Caco-2 (cell line): ENCODE measurements around the gene CHCHD6. TPM values are rescaled to one million over a fixed set of nuclear protein-coding genes. Genes with fewer than 3 reads are reported as not detected.

Experiments
- BruUV-seq: library from RNA; stranded (reverse); fragments of 400-500 nt; replicated peaks from 2 replicates; lab custom pipeline; 2021; lab: Mats Ljungman, UMichigan
- CTCF ChIA-PET: fragments of 300-600 bp; sonication (Branson Sonifier 250); formaldehyde crosslinking; loops from one replicate; lab custom pipeline; 2022; ENCODE audit warnings: antibody characterized with exemption; lab: Charles Lee
- POLR2A ChIA-PET: fragments of 300-600 bp; sonication (Branson Sonifier 250); formaldehyde crosslinking; loops from one replicate; lab custom pipeline; 2022; ENCODE audit warnings: antibody characterized with exemption; lab: Charles Lee
- DNase-seq, 2 experiments: peaks; one replicate each; pipeline versions ENCODE4 v3.0.0 to v3.0.0-alpha.2; 2020 to 2022
- H3K27me3 ChIP-seq: replicated peaks from 2 replicates; pipeline ENCODE4 v1.6.0; 2011; ENCODE audit warnings: low read length; ENCODE audit not compliant: control insufficient read depth, insufficient read depth
- H3K36me3 ChIP-seq: 2 replicates; pipeline ENCODE4 v1.5.1; 2011; ENCODE audit warnings: low read length; ENCODE audit not compliant: control insufficient read depth, insufficient read depth
- H3K4me1 ChIP-seq: fragments of 250-450 bp; sonication (Bioruptor Pico); 2 replicates; pipeline ENCODE4 v1.5.1; 2020; ENCODE audit warnings: mild to moderate bottlenecking
- H3K4me3 ChIP-seq: 2 replicates; pipeline ENCODE4 v1.5.1; 2011; ENCODE audit warnings: low read depth, mild to moderate bottlenecking, control low read depth, low read length
- H3K9me3 ChIP-seq: fragments of 250-450 bp; sonication (Bioruptor Pico); 2 replicates; pipeline ENCODE4 v1.5.1; 2020; ENCODE audit warnings: mild to moderate bottlenecking, moderate library complexity
- H3K27ac Mint-ChIP-seq: one replicate; pipeline ENCODE4 v1.8.0; 2022; ENCODE audit warnings: mixed read lengths; ENCODE audit not compliant: unreplicated experiment
- H3K27me3 Mint-ChIP-seq: one replicate; pipeline ENCODE4 v1.8.0; 2022; ENCODE audit warnings: mixed read lengths; ENCODE audit not compliant: insufficient read depth, unreplicated experiment
- H3K36me3 Mint-ChIP-seq: one replicate; pipeline ENCODE4 v1.8.0; 2022; ENCODE audit warnings: mild to moderate bottlenecking, mixed read lengths; ENCODE audit not compliant: insufficient read depth, unreplicated experiment
- H3K4me1 Mint-ChIP-seq: one replicate; pipeline ENCODE4 v1.8.0; 2022; ENCODE audit warnings: low read depth, mixed read lengths; ENCODE audit not compliant: unreplicated experiment
- H3K4me3 Mint-ChIP-seq: one replicate; pipeline ENCODE4 v1.8.0; 2022; ENCODE audit warnings: mild to moderate bottlenecking, moderate library complexity, mixed read lengths; ENCODE audit not compliant: unreplicated experiment
- H3K9me3 Mint-ChIP-seq: one replicate; pipeline ENCODE4 v1.8.0; 2022; ENCODE audit warnings: mixed read lengths; ENCODE audit not compliant: unreplicated experiment
- intact Hi-C: fragments of 100-400 bp; cut with micrococcal nuclease; formaldehyde crosslinking; loops from one replicate; pipeline ENCODE4 v1.10.0; 2022; ENCODE audit not compliant: unreplicated experiment
- total RNA-seq: library from RNA; stranded (reverse); gene quantifications from 2 replicates; pipeline ENCODE4 v1.2.3, GENCODE V29; 2022
- TF ChIP-seq, protein P1 (sequence below), 2 experiments: fragments of 200-600 bp in 1 of 2; IDR thresholded peaks; 1 replicate in 1 of 2; 2 replicates in 1 of 2; pipeline versions ENCODE4 v1.5.1 to v1.8.0; 2011 to 2022; ENCODE audit warnings: antibody characterized with exemption in 1 of 2, control low read depth in 1 of 2, inconsistent platforms in 1 of 2, low read depth in 1 of 2, low read length in 1 of 2, mild to moderate bottlenecking in 1 of 2, moderate library complexity in 1 of 2; ENCODE audit not compliant: insufficient read depth in 1 of 2, severe bottlenecking in 1 of 2, unreplicated experiment in 1 of 2

Gene CHCHD6
- total RNA-seq, 1 experiment from 2014 or later: 49.5 TPM

DNA sequence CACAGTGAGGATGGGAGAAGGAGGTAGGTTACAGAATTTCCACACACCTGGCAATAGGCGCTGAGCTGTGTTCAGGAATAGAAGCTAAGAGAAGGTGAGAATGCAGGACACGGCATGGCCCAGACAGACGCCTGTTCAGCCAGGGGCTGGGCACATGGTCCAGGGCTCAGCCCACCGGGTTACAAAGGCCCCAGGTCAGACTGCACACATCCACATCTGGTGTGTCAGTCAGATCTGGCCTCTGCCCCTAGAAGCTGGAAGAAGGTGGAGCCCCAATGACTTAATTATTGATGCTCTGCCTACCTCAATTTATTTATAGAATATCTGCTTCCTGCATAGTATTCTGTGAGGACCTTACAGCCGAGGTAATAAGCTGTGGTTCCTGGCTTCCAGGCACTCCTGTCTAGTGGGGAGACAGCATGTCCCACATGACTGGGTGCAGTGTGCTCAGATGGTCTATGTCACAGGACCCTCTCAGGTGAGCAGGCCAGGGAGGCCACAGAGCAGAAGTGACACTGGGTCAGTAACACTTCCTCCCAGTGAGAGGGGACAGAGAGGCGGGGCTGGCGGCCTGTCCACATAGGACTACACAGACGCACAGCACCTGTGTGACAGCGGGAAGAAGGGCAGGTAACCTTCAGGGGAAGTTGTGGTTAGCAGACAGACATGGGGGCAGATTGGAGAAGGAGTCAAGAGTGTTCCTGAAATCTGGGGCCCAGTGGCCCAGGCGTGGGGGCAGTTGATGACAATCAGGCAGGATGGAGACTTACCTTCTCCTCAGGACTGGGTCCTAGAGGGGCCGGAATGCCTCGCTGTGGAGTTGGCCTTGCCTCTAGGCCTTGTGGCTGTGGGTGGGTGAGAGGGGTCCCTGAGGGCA is 240.3 kb downstream of the CHCHD6 start:
- TF ChIP-seq, protein P1, sequence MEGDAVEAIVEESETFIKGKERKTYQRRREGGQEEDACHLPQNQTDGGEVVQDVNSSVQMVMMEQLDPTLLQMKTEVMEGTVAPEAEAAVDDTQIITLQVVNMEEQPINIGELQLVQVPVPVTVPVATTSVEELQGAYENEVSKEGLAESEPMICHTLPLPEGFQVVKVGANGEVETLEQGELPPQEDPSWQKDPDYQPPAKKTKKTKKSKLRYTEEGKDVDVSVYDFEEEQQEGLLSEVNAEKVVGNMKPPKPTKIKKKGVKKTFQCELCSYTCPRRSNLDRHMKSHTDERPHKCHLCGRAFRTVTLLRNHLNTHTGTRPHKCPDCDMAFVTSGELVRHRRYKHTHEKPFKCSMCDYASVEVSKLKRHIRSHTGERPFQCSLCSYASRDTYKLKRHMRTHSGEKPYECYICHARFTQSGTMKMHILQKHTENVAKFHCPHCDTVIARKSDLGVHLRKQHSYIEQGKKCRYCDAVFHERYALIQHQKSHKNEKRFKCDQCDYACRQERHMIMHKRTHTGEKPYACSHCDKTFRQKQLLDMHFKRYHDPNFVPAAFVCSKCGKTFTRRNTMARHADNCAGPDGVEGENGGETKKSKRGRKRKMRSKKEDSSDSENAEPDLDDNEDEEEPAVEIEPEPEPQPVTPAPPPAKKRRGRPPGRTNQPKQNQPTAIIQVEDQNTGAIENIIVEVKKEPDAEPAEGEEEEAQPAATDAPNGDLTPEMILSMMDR (IDR thresholded peaks at IDR 0.05; ENCODE audit: insufficient read depth in 1 of 2, low read depth in 1 of 2, low read length in 1 of 2, severe bottlenecking in 1 of 2, unreplicated experiment in 1 of 2): no peak
- DNase-seq: no peak
- POLR2A ChIA-PET: no interaction called here

DNA sequence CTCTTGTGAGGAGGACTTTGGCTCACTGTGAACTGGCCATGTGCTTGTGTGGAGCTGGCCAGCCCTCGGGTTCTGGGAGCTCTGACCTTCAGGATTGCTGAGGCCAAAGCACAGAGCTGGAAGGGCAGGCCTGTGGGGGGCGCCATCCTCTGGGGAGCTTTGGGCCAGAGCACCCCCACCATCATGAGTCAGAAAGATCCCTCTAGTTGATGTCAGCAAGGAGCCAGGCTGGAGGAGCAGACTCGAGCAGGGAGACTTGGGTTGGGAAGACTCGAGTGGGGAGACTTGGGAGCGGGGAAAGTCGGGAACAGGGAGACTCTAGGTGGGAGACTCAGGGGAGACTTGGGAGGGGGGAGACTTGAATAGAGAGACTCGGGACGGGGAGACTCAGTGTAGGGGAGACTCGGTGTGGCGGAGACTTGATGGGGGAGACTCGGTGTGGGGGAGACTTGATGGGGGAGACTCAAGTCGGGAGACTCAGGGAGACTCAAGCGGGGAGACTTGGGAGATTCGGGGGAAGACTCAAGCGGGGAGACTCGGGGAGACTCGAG is 241.2 kb downstream of the CHCHD6 start:
- TF ChIP-seq, protein P1 (IDR thresholded peaks at IDR 0.05; ENCODE audit: insufficient read depth in 1 of 2, low read depth in 1 of 2, low read length in 1 of 2, severe bottlenecking in 1 of 2, unreplicated experiment in 1 of 2): no peak
- H3K36me3 Mint-ChIP-seq: peaks cover 6% of the 10 kb centered on the region
- no peak for DNase-seq
- no peaks in the 10 kb centered on the region for H3K9me3 Mint-ChIP-seq
- intact Hi-C loops: no loop called here
- no peaks in the 10 kb centered on the region for H3K27me3 Mint-ChIP-seq
- ChIA-PET CTCF (no interaction called here), POLR2A (no interaction called here)
- Histone ChIP-seq H3K36me3 (no peaks in the 10 kb centered on the region), H3K4me3 (no peak overlapping the region), H3K4me1 (no peaks in the 10 kb centered on the region), H3K27me3 (no peaks in the 10 kb centered on the region), H3K9me3 (no peaks in the 10 kb centered on the region)
- no peaks in the 10 kb centered on the region for H3K4me1 Mint-ChIP-seq
- peak overlapping the region; percentile 74 for H3K27ac Mint-ChIP-seq
- H3K4me3 Mint-ChIP-seq: no peak overlapping the region
- no TSS peak for BruUV-seq

More for the DNA sequence above, 240.3 kb downstream of the CHCHD6 start:
- Histone ChIP-seq H3K36me3 (no peaks in the 10 kb centered on the region), H3K4me1 (no peaks in the 10 kb centered on the region), H3K4me3 (no peak overlapping the region), H3K27me3 (no peaks in the 10 kb centered on the region), H3K9me3 (no peaks in the 10 kb centered on the region)
- H3K27me3 Mint-ChIP-seq: no peaks in the 10 kb centered on the region
- CTCF ChIA-PET: no interaction called here
- peaks cover 3% of the 10 kb centered on the region for H3K4me1 Mint-ChIP-seq
- H3K36me3 Mint-ChIP-seq: peaks cover 6% of the 10 kb centered on the region
- H3K27ac Mint-ChIP-seq: peak overlapping the region; percentile 74
- H3K9me3 Mint-ChIP-seq: no peaks in the 10 kb centered on the region
- intact Hi-C loops: no loop called here
- no peak overlapping the region for H3K4me3 Mint-ChIP-seq
- BruUV-seq: no TSS peak

DNA sequence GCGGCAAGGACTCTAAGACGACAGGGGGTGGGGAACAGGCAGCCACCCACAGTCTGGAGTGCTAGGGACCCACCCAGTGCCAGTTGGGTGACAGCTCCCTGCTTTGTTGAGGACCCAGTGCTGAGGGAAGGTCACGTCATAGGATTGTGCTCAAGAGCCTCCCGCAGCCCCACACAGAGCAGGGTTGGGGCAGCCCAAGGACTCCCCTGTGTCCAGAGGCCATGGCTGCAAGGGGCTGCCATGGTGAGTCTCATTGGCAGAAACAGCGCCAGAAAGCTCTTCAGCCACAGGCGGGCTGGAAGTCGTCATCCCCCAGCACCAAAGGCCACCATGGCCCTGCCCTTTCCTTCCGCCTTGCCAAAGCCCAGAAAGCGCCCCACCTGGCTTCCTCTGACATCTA is 241.9 kb downstream of the CHCHD6 start:
- Histone ChIP-seq H3K27me3 (no peaks in the 10 kb centered on the region), H3K36me3 (no peaks in the 10 kb centered on the region), H3K4me3 (no peak overlapping the region), H3K9me3 (no peaks in the 10 kb centered on the region), H3K4me1 (no peaks in the 10 kb centered on the region)
- no peak for DNase-seq
- intact Hi-C loops: no loop called here
- no TSS peak for BruUV-seq
- TF ChIP-seq, protein P1 (IDR thresholded peaks at IDR 0.05; ENCODE audit: insufficient read depth in 1 of 2, low read depth in 1 of 2, low read length in 1 of 2, severe bottlenecking in 1 of 2, unreplicated experiment in 1 of 2): no peak
- Mint-ChIP-seq H3K27ac (no peak overlapping the region), H3K4me3 (no peak overlapping the region), H3K9me3 (no peaks in the 10 kb centered on the region), H3K4me1 (no peaks in the 10 kb centered on the region), H3K36me3 (peaks cover 6% of the 10 kb centered on the region), H3K27me3 (no peaks in the 10 kb centered on the region)
- CTCF ChIA-PET: no interaction called here
- POLR2A ChIA-PET: no interaction called here
